Measurements from ENCODE around the gene PTK7. TPM values are rescaled to one million over a fixed set of nuclear protein-coding genes. Genes with fewer than 3 reads are reported as not detected.

Gene PTK7
- total and polyA plus RNA-seq, 4 experiments from 2014 or later: 0.08 to 0.42 (median 0.26) TPM; not detected in 1

DNA sequence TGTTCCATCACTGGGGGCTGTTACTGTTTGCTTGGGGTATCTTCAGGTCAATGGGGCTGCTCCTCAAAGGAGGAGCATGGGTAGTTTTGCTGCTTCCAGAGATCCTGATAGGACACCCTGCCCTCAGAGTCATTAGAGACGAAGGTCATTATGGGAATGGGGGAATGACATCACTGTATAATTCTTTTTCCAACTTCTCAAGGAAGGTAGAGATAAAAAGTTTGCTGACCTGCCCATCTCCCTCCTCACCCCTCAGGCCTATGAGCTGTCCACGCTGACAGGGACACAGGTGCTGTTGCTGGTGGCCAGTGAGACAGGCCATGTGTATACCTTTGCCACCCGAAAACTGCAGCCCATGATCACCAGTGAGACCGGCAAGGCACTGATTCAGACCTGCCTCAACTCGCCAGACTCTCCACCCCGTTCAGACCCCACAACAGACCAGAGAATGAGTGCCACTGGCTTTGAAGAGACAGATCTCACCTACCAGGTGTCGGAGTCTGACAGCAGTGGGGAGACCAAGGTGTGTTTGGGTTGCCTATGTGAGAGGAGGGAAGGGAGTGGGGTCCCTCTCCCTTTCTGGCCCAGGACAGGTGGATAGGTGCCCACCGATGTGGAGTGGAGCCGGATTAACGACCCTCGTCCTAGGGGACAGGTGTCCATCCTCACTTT, 97.6 kb downstream of the PTK7 start:
- H3K36me3 Mint-ChIP-seq: peaks cover 20 to 37% of the 10 kb centered on the region in 2 donors
- no peaks in the 10 kb centered on the region for H3K9me3 ChIP-seq (ENCODE audit: control insufficient read depth in 1 of 2, low read length in 2 of 2)
- peak overlapping the region; percentile 83 for H3K27ac ChIP-seq (ENCODE audit: low read depth, low read length)
- ChIA-PET CTCF (ENCODE audit: partially characterized antibody) (interaction anchor here (1.1 to 1.9 kb wide), 4 partner anchors 9 to 254 kb away, joined by 3 to 5 read pairs (median 4); partner anchors contain the start of genes ABCC10, CUL9 and DNPH1), POLR2A (ENCODE audit: partially characterized antibody) (interaction anchor here (0.7 to 5.6 kb wide), 17 partner anchors 8 to 609 kb away, joined by 3 to 46 read pairs (median 5); partner anchors contain the start of genes CNPY3, CUL7, CUL9 and DNPH1)
- H3K36me3 ChIP-seq (ENCODE audit: insufficient read depth, low read length): peaks cover 29% of the 10 kb centered on the region
- H3K27me3 Mint-ChIP-seq: no peaks in the 10 kb centered on the region
- H3K4me3 Mint-ChIP-seq: peak overlapping the region; percentile 90 to 99 (median 93)
- peak overlapping the region; percentile 22 to 49 for H3K4me3 ChIP-seq (ENCODE audit: low read length in 2 of 2)
- peak overlapping the region; percentile 91 to 98 (median 96) for H3K27ac Mint-ChIP-seq
- H3K4me1 Mint-ChIP-seq: peaks cover 29 to 56% (median 42%) of the 10 kb centered on the region in 4 donors
- H3K4me1 ChIP-seq (ENCODE audit: insufficient read depth, low read length): peaks cover 47% of the 10 kb centered on the region
- no peaks in the 10 kb centered on the region for H3K27me3 ChIP-seq (ENCODE audit: insufficient read depth, low read length)
- intact Hi-C loops (cut with micrococcal nuclease): loop anchor here (1.0 to 10.0 kb wide), 8 partner anchors 9 to 1389 kb away; partner anchors contain the start of genes BICRAL, CNPY3, CUL9 and KLC4
- H3K9me3 Mint-ChIP-seq: no peaks in the 10 kb centered on the region
- peak in 2 of 5 donors; percentile 26 to 34 for DNase-seq

DNA sequence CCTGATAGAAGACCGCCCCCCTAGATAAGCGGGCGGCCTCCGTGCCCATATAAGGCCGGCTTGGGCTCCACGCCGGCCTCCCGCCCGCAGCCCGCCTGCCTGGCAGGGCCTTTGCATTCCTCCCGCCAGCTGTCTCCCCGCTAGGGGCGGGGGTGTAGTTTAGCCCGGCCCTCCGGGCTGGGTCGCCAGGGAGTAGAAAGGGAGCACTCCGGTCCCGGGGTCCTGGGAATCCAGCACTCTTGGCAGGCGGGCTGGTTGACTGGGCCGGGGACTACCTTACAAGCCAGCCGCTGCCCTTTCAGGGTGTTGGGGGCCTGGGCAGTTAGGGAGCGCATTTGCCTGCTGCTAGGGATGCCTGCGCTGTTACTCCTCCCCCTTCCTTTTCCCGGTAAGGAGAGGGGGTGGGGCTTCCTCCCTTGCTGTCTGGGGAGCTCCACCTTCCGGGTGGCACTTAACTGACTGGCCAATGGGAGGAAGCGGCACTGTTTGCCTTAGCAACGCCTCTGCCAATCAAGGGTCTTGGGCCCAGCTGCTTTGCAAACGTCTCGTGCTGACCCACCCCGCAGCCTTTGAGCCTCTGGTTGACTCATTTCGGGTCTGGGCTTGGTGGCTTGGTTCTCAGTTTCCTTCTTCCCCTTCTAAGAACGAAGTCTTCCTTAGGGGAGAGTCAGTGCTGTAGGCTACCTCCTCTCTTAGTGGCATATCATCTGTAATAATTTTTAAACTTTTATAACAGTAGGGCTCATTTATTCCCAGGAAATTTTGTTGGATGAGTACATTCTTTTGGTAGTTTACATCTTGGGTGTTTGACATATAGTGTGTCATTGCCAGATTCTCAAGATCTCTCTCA, 98.4 kb downstream of the PTK7 start:
- intact Hi-C loops (cut with micrococcal nuclease): loop anchor here (1.0 to 10.0 kb wide), 8 partner anchors 8 to 1390 kb away; partner anchors contain the start of genes BICRAL, CNPY3, CUL9 and KLC4
- peak overlapping the region; percentile 83 for H3K27ac ChIP-seq (ENCODE audit: low read depth, low read length)
- H3K9me3 ChIP-seq (ENCODE audit: control insufficient read depth in 1 of 2, low read length in 2 of 2): no peaks in the 10 kb centered on the region
- ChIA-PET CTCF (ENCODE audit: partially characterized antibody) (interaction anchor here (1.2 to 1.9 kb wide), 3 partner anchors 10 to 55 kb away, joined by 3 to 4 read pairs (median 4); partner anchors contain the start of gene DNPH1), POLR2A (ENCODE audit: partially characterized antibody) (interaction anchor here (0.6 to 5.6 kb wide), 20 partner anchors 8 to 610 kb away, joined by 3 to 41 read pairs (median 4); partner anchors contain the start of genes CNPY3, CUL7, DNPH1 and KLC4)
- no peaks in the 10 kb centered on the region for H3K9me3 Mint-ChIP-seq
- peak overlapping the region; percentile 22 to 49 for H3K4me3 ChIP-seq (ENCODE audit: low read length in 2 of 2)
- H3K36me3 Mint-ChIP-seq: peaks cover 22 to 39% of the 10 kb centered on the region in 2 donors
- H3K27me3 ChIP-seq (ENCODE audit: insufficient read depth, low read length): no peaks in the 10 kb centered on the region
- peak overlapping the region; percentile 93 to 98 (median 97) for H3K27ac Mint-ChIP-seq
- H3K4me3 Mint-ChIP-seq: peak overlapping the region; percentile 77 to 99 (median 93)
- peaks cover 37% of the 10 kb centered on the region for H3K36me3 ChIP-seq (ENCODE audit: insufficient read depth, low read length)
- H3K4me1 Mint-ChIP-seq: peaks cover 29 to 56% (median 42%) of the 10 kb centered on the region in 4 donors
- no peaks in the 10 kb centered on the region for H3K27me3 Mint-ChIP-seq
- peak; percentile 89 to 97 (median 91) for DNase-seq
- H3K4me1 ChIP-seq (ENCODE audit: insufficient read depth, low read length): peaks cover 47% of the 10 kb centered on the region

DNA sequence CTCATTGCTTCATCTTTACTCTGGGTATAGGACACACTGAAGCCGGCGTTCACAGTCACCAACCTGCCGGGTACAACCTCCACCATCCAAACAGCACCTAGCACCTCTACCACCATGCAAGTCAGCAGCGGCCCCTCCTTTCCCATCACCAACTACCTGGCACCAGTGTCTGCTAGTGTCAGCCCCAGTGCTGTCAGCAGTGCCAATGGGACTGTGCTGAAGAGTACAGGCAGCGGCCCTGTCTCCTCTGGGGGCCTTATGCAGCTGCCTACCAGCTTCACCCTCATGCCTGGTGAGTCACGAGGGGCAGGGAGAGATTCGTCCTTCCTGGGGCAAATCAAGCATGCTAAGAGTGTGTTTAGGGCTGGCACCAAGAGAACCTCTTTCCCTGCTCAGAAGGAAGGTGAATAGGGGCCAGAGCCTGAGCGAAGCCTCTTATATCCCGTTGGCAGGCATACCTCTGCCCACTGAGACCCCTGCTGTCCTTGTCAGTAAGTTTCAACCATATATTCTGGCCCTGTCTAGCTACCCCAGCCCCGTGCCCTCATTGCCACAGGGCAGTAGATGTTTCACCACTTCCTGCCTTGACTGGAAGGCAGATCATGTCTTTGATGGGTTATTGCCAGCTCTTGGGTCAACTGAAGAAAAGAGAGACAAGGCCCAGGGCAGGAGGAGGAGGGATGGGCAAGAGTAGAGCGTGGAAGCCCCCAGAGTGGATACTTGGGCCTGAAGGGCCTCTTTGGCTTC, 99.7 kb downstream of the PTK7 start:
- DNase-seq: no peak
- peak overlapping the region; percentile 83 for H3K27ac ChIP-seq (ENCODE audit: low read depth, low read length)
- H3K9me3 Mint-ChIP-seq: no peaks in the 10 kb centered on the region
- peak overlapping the region; percentile 84 to 98 (median 95) for H3K27ac Mint-ChIP-seq
- H3K4me3 Mint-ChIP-seq: no peak overlapping the region
- H3K36me3 ChIP-seq (ENCODE audit: insufficient read depth, low read length): peaks cover 38% of the 10 kb centered on the region
- no peaks in the 10 kb centered on the region for H3K9me3 ChIP-seq (ENCODE audit: control insufficient read depth in 1 of 2, low read length in 2 of 2)
- intact Hi-C loops (cut with micrococcal nuclease): loop anchor here (2.0 to 10.0 kb wide), 2 partner anchors 191 to 1391 kb away; partner anchors contain the start of genes PPP2R5D, PRICKLE4 and TOMM6
- H3K27me3 ChIP-seq (ENCODE audit: insufficient read depth, low read length): no peaks in the 10 kb centered on the region
- CTCF ChIA-PET (ENCODE audit: partially characterized antibody): interaction anchor here (1.5 to 1.9 kb wide), 2 partner anchors 8 to 49 kb away, joined by 3 to 4 read pairs; no protein-coding TSS in a partner anchor
- peaks cover 25 to 47% (median 38%) of the 10 kb centered on the region in 4 donors for H3K4me1 Mint-ChIP-seq
- no peak overlapping the region for H3K4me3 ChIP-seq (ENCODE audit: low read length in 2 of 2)
- no peaks in the 10 kb centered on the region for H3K27me3 Mint-ChIP-seq
- POLR2A ChIA-PET (ENCODE audit: partially characterized antibody): interaction anchor here (0.7 to 5.6 kb wide), 6 partner anchors 12 to 404 kb away, joined by 3 to 41 read pairs (median 6); partner anchors contain the start of genes CNPY3 and CUL7
- H3K36me3 Mint-ChIP-seq: peaks cover 22 to 40% of the 10 kb centered on the region in 2 donors
- H3K4me1 ChIP-seq (ENCODE audit: insufficient read depth, low read length): peaks cover 41% of the 10 kb centered on the region

DNA sequence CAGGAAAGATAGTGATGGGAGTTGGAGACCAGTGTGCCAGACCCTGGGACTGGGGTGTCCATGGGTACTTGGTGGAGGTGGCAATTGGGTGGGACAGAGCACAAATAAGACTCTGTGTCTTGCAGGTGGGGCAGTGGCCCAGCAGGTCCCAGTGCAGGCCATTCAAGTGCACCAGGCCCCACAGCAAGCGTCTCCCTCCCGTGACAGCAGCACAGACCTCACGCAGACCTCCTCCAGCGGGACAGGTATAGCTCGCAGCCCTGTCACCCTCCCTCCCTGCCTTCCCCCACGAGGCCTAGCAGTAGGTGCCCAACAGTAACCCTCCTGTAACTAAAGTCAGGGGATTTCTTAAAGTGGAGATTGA, 100.3 kb downstream of the PTK7 start:
- peaks cover 47% of the 10 kb centered on the region for H3K4me1 ChIP-seq (ENCODE audit: insufficient read depth, low read length)
- CTCF ChIA-PET (ENCODE audit: partially characterized antibody): no interaction called here
- H3K27ac ChIP-seq (ENCODE audit: low read depth, low read length): no peak overlapping the region
- Mint-ChIP-seq H3K9me3 (no peaks in the 10 kb centered on the region), H3K4me1 (peaks cover 28 to 49% (median 40%) of the 10 kb centered on the region in 4 donors), H3K27ac (peak overlapping the region in 5 of 7 donors; percentile 29 to 98 (median 87)), H3K4me3 (no peak overlapping the region), H3K27me3 (no peaks in the 10 kb centered on the region), H3K36me3 (peaks cover 22 to 43% of the 10 kb centered on the region in 2 donors)
- H3K9me3 ChIP-seq (ENCODE audit: control insufficient read depth in 1 of 2, low read length in 2 of 2): no peaks in the 10 kb centered on the region
- no peaks in the 10 kb centered on the region for H3K27me3 ChIP-seq (ENCODE audit: insufficient read depth, low read length)
- no peak overlapping the region for H3K4me3 ChIP-seq (ENCODE audit: low read length in 2 of 2)
- intact Hi-C loops (cut with micrococcal nuclease): loop anchor here (10.0 kb wide), 1 partner anchor 1392 kb away; the partner anchor contains the start of genes PRICKLE4 and TOMM6
- POLR2A ChIA-PET (ENCODE audit: partially characterized antibody): interaction anchor here (5.5 kb wide), 1 partner anchor 247 kb away, joined by 41 read pairs; the partner anchor contains the start of gene CNPY3
- no peak for DNase-seq
- peaks cover 38% of the 10 kb centered on the region for H3K36me3 ChIP-seq (ENCODE audit: insufficient read depth, low read length)

DNA sequence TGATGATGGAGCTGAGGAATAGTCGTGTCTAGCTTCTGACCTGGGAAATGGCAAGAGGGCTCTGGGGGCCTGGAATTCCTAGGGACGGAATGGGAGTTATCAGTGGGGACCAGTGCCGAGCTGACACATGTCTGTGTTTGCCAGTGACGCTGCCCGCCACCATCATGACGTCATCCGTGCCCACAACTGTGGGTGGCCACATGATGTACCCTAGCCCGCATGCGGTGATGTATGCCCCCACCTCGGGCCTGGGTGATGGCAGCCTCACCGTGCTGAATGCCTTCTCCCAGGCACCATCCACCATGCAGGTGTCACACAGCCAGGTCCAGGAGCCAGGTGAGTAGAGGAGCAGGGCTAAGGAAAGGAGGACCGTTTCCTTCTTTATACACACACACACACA, 102.0 kb downstream of the PTK7 start:
- peaks cover 31 to 54% (median 43%) of the 10 kb centered on the region in 4 donors for H3K4me1 Mint-ChIP-seq
- ChIA-PET POLR2A (ENCODE audit: partially characterized antibody) (no interaction called here), CTCF (ENCODE audit: partially characterized antibody) (interaction anchor here (0.6 kb wide), 1 partner anchor 13 kb away, joined by 3 read pairs; no protein-coding TSS in a partner anchor)
- Histone ChIP-seq H3K27me3 (ENCODE audit: insufficient read depth, low read length) (no peaks in the 10 kb centered on the region), H3K27ac (ENCODE audit: low read depth, low read length) (no peak overlapping the region), H3K9me3 (ENCODE audit: control insufficient read depth in 1 of 2, low read length in 2 of 2) (no peaks in the 10 kb centered on the region), H3K36me3 (ENCODE audit: insufficient read depth, low read length) (peaks cover 38% of the 10 kb centered on the region), H3K4me3 (ENCODE audit: low read length in 2 of 2) (no peak overlapping the region), H3K4me1 (ENCODE audit: insufficient read depth, low read length) (peaks cover 51% of the 10 kb centered on the region)
- H3K36me3 Mint-ChIP-seq: peaks cover 22 to 43% of the 10 kb centered on the region in 2 donors
- no peak for DNase-seq
- intact Hi-C loops (cut with micrococcal nuclease): loop anchor here (10.0 kb wide), 1 partner anchor 1393 kb away; the partner anchor contains the start of genes PRICKLE4 and TOMM6
- no peaks in the 10 kb centered on the region for H3K27me3 Mint-ChIP-seq
- peak overlapping the region in 1 of 8 donors; percentile 21 for H3K4me3 Mint-ChIP-seq
- no peaks in the 10 kb centered on the region for H3K9me3 Mint-ChIP-seq
- peak overlapping the region in 5 of 7 donors; percentile 18 to 69 (median 63) for H3K27ac Mint-ChIP-seq
